ENCODE results near the gene IFRD2. TPM values are rescaled to one million over a fixed set of nuclear protein-coding genes. Genes with fewer than 3 reads are reported as not detected.

Gene IFRD2
- total and polyA plus RNA-seq, 9 of the 15 experiments (the other 6 are each of a cell fraction or from before 2014, with no cell fraction given): 30.5 to 115 (median 52.8) TPM

- no peak for TF ChIP-seq IFI16 (CRISPR knock-in tag; IDR thresholded peaks at IDR 0.05)
- TF ChIP-seq BMI1 (IDR thresholded peaks at IDR 0.05; ENCODE audit: low read length): no peak
- TF ChIP-seq, protein P1, sequence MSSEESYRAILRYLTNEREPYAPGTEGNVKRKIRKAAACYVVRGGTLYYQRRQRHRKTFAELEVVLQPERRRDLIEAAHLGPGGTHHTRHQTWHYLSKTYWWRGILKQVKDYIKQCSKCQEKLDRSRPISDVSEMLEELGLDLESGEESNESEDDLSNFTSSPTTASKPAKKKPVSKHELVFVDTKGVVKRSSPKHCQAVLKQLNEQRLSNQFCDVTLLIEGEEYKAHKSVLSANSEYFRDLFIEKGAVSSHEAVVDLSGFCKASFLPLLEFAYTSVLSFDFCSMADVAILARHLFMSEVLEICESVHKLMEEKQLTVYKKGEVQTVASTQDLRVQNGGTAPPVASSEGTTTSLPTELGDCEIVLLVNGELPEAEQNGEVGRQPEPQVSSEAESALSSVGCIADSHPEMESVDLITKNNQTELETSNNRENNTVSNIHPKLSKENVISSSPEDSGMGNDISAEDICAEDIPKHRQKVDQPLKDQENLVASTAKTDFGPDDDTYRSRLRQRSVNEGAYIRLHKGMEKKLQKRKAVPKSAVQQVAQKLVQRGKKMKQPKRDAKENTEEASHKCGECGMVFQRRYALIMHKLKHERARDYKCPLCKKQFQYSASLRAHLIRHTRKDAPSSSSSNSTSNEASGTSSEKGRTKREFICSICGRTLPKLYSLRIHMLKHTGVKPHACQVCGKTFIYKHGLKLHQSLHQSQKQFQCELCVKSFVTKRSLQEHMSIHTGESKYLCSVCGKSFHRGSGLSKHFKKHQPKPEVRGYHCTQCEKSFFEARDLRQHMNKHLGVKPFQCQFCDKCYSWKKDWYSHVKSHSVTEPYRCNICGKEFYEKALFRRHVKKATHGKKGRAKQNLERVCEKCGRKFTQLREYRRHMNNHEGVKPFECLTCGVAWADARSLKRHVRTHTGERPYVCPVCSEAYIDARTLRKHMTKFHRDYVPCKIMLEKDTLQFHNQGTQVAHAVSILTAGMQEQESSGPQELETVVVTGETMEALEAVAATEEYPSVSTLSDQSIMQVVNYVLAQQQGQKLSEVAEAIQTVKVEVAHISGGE (CRISPR knock-in tag; IDR thresholded peaks at IDR 0.05): no peak
- TF ChIP-seq ZNF143 (CRISPR knock-in tag; IDR thresholded peaks at IDR 0.05): no peak
- no peak for TF ChIP-seq TAF9B (IDR thresholded peaks at IDR 0.05; ENCODE audit: partially characterized antibody)
- TF ChIP-seq, protein P2, sequence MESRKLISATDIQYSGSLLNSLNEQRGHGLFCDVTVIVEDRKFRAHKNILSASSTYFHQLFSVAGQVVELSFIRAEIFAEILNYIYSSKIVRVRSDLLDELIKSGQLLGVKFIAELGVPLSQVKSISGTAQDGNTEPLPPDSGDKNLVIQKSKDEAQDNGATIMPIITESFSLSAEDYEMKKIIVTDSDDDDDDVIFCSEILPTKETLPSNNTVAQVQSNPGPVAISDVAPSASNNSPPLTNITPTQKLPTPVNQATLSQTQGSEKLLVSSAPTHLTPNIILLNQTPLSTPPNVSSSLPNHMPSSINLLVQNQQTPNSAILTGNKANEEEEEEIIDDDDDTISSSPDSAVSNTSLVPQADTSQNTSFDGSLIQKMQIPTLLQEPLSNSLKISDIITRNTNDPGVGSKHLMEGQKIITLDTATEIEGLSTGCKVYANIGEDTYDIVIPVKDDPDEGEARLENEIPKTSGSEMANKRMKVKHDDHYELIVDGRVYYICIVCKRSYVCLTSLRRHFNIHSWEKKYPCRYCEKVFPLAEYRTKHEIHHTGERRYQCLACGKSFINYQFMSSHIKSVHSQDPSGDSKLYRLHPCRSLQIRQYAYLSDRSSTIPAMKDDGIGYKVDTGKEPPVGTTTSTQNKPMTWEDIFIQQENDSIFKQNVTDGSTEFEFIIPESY (CRISPR knock-in tag; IDR thresholded peaks at IDR 0.05): no peak
- no peak for TF ChIP-seq ZZZ3 (IDR thresholded peaks at IDR 0.05)
- no peak for TF ChIP-seq ZNF408 (CRISPR knock-in tag; IDR thresholded peaks at IDR 0.05; ENCODE audit: low read depth)
- no peak for TF ChIP-seq THAP7 (CRISPR knock-in tag; IDR thresholded peaks at IDR 0.05)
- TF ChIP-seq ZNF609 (CRISPR knock-in tag; IDR thresholded peaks at IDR 0.05; ENCODE audit: borderline replicate concordance): no peak
- TF ChIP-seq USF1 (CRISPR knock-in tag; IDR thresholded peaks at IDR 0.05): peak; percentile 17; the same call in 1 of the 2 replicates
- no peak for TF ChIP-seq ZBTB1 (CRISPR knock-in tag; IDR thresholded peaks at IDR 0.05; ENCODE audit: borderline replicate concordance, low read depth)
- no peak for TF ChIP-seq DACH1 (IDR thresholded peaks at IDR 0.05; ENCODE audit: partially characterized antibody)
- TF ChIP-seq IRF2 (CRISPR knock-in tag; IDR thresholded peaks at IDR 0.05): no peak
These were observed 24.5 kb upstream of the IFRD2 start (continued) for GRCh38 chr3:50316657-50317242.
